SK-N-SH (cell line): ENCODE results near the gene OR2W3. TPM values are rescaled to one million over a fixed set of nuclear protein-coding genes. Genes with fewer than 3 reads are reported as not detected.

Source experiments
- CTCF ChIA-PET: fragments of 300-600, 350-600 bp; formaldehyde crosslinking; extraction: SDS; loops from one replicate; lab custom pipeline; 2021; lab: Yijun Ruan, JAX
- POLR2A ChIA-PET: fragments of 350-600 bp; sonication (Branson Sonifier 250); formaldehyde crosslinking; extraction: SDS; loops from one replicate; lab custom pipeline; 2020; ENCODE audit warnings: antibody characterized with exemption, inconsistent platforms; lab: Yijun Ruan, JAX
- DNase-seq: peaks from one replicate; pipeline ENCODE4 v3.0.0; 2012
- H2AFZ ChIP-seq: fragments of 200-600 bp; sonication (generic); 2 replicates; pipeline ENCODE4 v1.8.1; 2016; ENCODE audit warnings: antibody characterized with exemption, mild to moderate bottlenecking, low read depth
- H3F3A ChIP-seq: fragments of 200-600 bp; sonication (generic); replicated peaks from 2 replicates; pipeline ENCODE3; 2016; ENCODE audit warnings: antibody characterized with exemption, mild to moderate bottlenecking; ENCODE audit not compliant: insufficient read depth
- H3K27ac ChIP-seq, 2 experiments: fragments of 200-500 bp in 1 of 2; fragments of 200-600 bp in 1 of 2; sonication (Bioruptor generic) in 1 of 2; sonication (generic), shearing (Covaris generic) in 1 of 2; 2 replicates each; pipeline versions ENCODE4 v1.5.1 to v1.6.1; 2014 to 2016; ENCODE audit warnings: low read depth in 2 of 2, inconsistent platforms in 1 of 2, low read length in 1 of 2, mild to moderate bottlenecking in 1 of 2, mixed read lengths in 1 of 2
- H3K27me3 ChIP-seq: fragments of 200-600 bp; sonication (generic), shearing (Covaris generic); 2 replicates; pipeline ENCODE4 v1.6.1; 2016; ENCODE audit warnings: mixed run types; ENCODE audit not compliant: insufficient read depth
- H3K36me3 ChIP-seq, 2 experiments: fragments of 200-500 bp in 1 of 2; fragments of 200-600 bp in 1 of 2; sonication (Bioruptor generic) in 1 of 2; sonication (generic) in 1 of 2; replicated peaks in 1 of 2; 2 replicates each; pipeline versions ENCODE3 to v1.5.1; 2014 to 2016; ENCODE audit warnings: low read length in 1 of 2, mild to moderate bottlenecking in 1 of 2; ENCODE audit not compliant: insufficient read depth in 2 of 2, control insufficient read depth in 1 of 2
- H3K4me1 ChIP-seq, 2 experiments: fragments of 200-500 bp in 1 of 2; fragments of 200-600 bp in 1 of 2; sonication (Bioruptor generic) in 1 of 2; sonication (generic), shearing (Covaris generic) in 1 of 2; 2 replicates each; pipeline versions ENCODE4 v1.5.1 to v1.6.1; 2014 to 2016; ENCODE audit warnings: low read depth in 1 of 2, low read length in 1 of 2, mixed run types in 1 of 2; ENCODE audit not compliant: insufficient read depth in 2 of 2, control insufficient read depth in 1 of 2
- H3K4me2 ChIP-seq: fragments of 200-600 bp; sonication (generic), shearing (Covaris generic); 2 replicates; pipeline ENCODE4 v1.6.1; 2017; ENCODE audit warnings: mixed run types
- H3K4me3 ChIP-seq, 2 experiments: fragments of 200-500 bp in 1 of 2; fragments of 200-600 bp in 1 of 2; sonication (Bioruptor generic) in 1 of 2; sonication (generic), shearing (Covaris generic) in 1 of 2; 2 replicates each; pipeline versions ENCODE4 v1.5.1 to v1.8.1; 2014 to 2016; ENCODE audit warnings: low read depth in 2 of 2, inconsistent platforms in 1 of 2, low read length in 1 of 2, mild to moderate bottlenecking in 1 of 2, mixed read lengths in 1 of 2, moderate library complexity in 1 of 2
- H3K79me2 ChIP-seq: fragments of 200-600 bp; sonication (generic); 2 replicates; pipeline ENCODE4 v1.8.1; 2017; ENCODE audit warnings: mild to moderate bottlenecking; ENCODE audit not compliant: insufficient read depth
- H3K9ac ChIP-seq: fragments of 200-600 bp; sonication (generic); 2 replicates; pipeline ENCODE4 v1.6.1; 2017; ENCODE audit warnings: mixed run types
- H3K9me2 ChIP-seq: fragments of 200-600 bp; sonication (generic); 2 replicates; pipeline ENCODE4 v1.6.1; 2017; ENCODE audit warnings: mixed run types
- H3K9me3 ChIP-seq: fragments of 200-600 bp; sonication (generic); 2 replicates; pipeline ENCODE4 v1.6.1; 2017; ENCODE audit warnings: mixed run types, mild to moderate bottlenecking, moderate library complexity
- H4K20me1 ChIP-seq: fragments of 200-600 bp; sonication (generic); 2 replicates; pipeline ENCODE4 v1.6.1; 2017; ENCODE audit warnings: mild to moderate bottlenecking, mixed run types; ENCODE audit not compliant: insufficient read depth
- CTCF ChIP-seq: fragments of 200-600 bp; sonication (generic); IDR thresholded peaks from 2 replicates; pipeline ENCODE4 v1.6.1; 2017; ENCODE audit warnings: antibody characterized with exemption, mild to moderate bottlenecking, moderate library complexity
- EZH2phosphoT487 ChIP-seq: fragments of 200-600 bp; sonication (generic); IDR thresholded peaks from 2 replicates; pipeline ENCODE4 v1.6.1; 2017; ENCODE audit warnings: low read depth, mixed run types, mild to moderate bottlenecking, antibody characterized with exemption, moderate library complexity, borderline replicate concordance
- FOXM1 ChIP-seq: IDR thresholded peaks from 2 replicates; pipeline ENCODE4 v1.4.0; 2012; ENCODE audit warnings: low read depth, mild to moderate bottlenecking
- GATA2 ChIP-seq: sonication (generic); formaldehyde crosslinking; IDR thresholded peaks from 2 replicates; pipeline ENCODE4 v1.5.0; 2020; ENCODE audit warnings: mild to moderate bottlenecking, missing genetic modification reagents
- IRF3 ChIP-seq: fragments of 150-350 bp; IDR thresholded peaks from 2 replicates; pipeline ENCODE4 v1.6.1; 2016; ENCODE audit warnings: mild to moderate bottlenecking, low read depth, low read length
- JUND ChIP-seq: IDR thresholded peaks from 2 replicates; pipeline ENCODE4 v1.4.0; 2012
- MAX ChIP-seq: IDR thresholded peaks from 2 replicates; pipeline ENCODE4 v1.4.0; 2012; ENCODE audit warnings: low read depth
- MEF2A ChIP-seq: IDR thresholded peaks from 2 replicates; pipeline ENCODE4 v1.4.0; 2012; ENCODE audit warnings: low read depth, borderline replicate concordance
- POLR2AphosphoS5 ChIP-seq: IDR thresholded peaks from 2 replicates; pipeline ENCODE4 v1.6.1; 2012; ENCODE audit warnings: low read depth, low read length
- SMC3 ChIP-seq: IDR thresholded peaks from 2 replicates; pipeline ENCODE4 v1.6.1; 2012; ENCODE audit warnings: low read depth, low read length, improper control_type of control experiment
- TAF1 ChIP-seq: IDR thresholded peaks from 2 replicates; pipeline ENCODE4 v1.6.1; 2012; ENCODE audit warnings: low read depth, mild to moderate bottlenecking, low read length, moderate library complexity, borderline replicate concordance
- TCF12 ChIP-seq: IDR thresholded peaks from 2 replicates; pipeline ENCODE4 v1.4.0; 2012
- USF2 ChIP-seq: fragments of 150-350 bp; IDR thresholded peaks from 2 replicates; pipeline ENCODE4 v1.6.1; 2017; ENCODE audit warnings: antibody characterized with exemption, low read length, low read depth, borderline replicate concordance
- WGBS: methylation state at CpG from one replicate; pipeline ENCODE4 v1.1.6; 2017; ENCODE audit warnings: low lambda C conversion rate; 5-methylcytosine and 5-hydroxymethylcytosine counted together
- polyA plus RNA-seq, 3 experiments: library from polyadenylated mRNA; depleted of rRNA; stranded (reverse); fragments of >200 nt; gene quantifications; 2 replicates each; pipeline ENCODE4 v1.2.3, GENCODE V29; 2012

OR2W3 gene
- polyA plus RNA-seq, 1 of the 3 experiments (the other 2 are of a cell fraction): not detected

- no peak for DNase-seq
- TF ChIP-seq MAX (no peak), MEF2A (no peak)
- TF ChIP-seq, all 33 proteins: peak for 0
- no peak overlapping the region for H3K9ac ChIP-seq
- H3K36me3 ChIP-seq: no peaks in the 10 kb centered on the region
- no peak overlapping the region for H3K27ac ChIP-seq
- ChIA-PET POLR2A (no interaction called here), CTCF (no interaction called here)
- 16% methylated on average over 8 of the region's 14 CpGs for WGBS
- H4K20me1 ChIP-seq: no peaks in the 10 kb centered on the region
- no peaks in the 10 kb centered on the region for H3K4me1 ChIP-seq
- H3K27me3 ChIP-seq: no peaks in the 10 kb centered on the region; the same call in 1 of the 2 replicates
- H3K4me3 ChIP-seq: no peak overlapping the region
- no peaks in the 10 kb centered on the region for H3K9me2 ChIP-seq
- no peak overlapping the region for H3K4me2 ChIP-seq
- H3K9me3 ChIP-seq: no peaks in the 10 kb centered on the region
- no peaks in the 10 kb centered on the region for H3K79me2 ChIP-seq
- H2AFZ ChIP-seq: no peak overlapping the region
- no peaks in the 10 kb centered on the region for H3F3A ChIP-seq
Observed at GRCh38 chr1:247895976-247896375, 589 bp downstream of the OR2W3 start.

GRCh38 chr1:247904122-247904521 lies 8.7 kb downstream of the OR2W3 start:
- Histone ChIP-seq H3K4me3 (peak overlapping the region in 1 of 2 experiments; percentile 32; a peak in 1 of 4 replicates), H3F3A (peaks cover 8% of the 10 kb centered on the region), H3K27me3 (no peaks in the 10 kb centered on the region), H3K79me2 (no peaks in the 10 kb centered on the region), H3K4me1 (no peaks in the 10 kb centered on the region), H3K4me2 (peak overlapping the region; percentile 69), H2AFZ (no peak overlapping the region), H3K9me2 (no peaks in the 10 kb centered on the region), H3K27ac (no peak overlapping the region), H3K9me3 (no peaks in the 10 kb centered on the region), H3K9ac (no peak overlapping the region), H4K20me1 (no peaks in the 10 kb centered on the region), H3K36me3 (no peaks in the 10 kb centered on the region)
- CTCF ChIA-PET: no interaction called here
- TF ChIP-seq CTCF: no peak
- no peak for TF ChIP-seq USF2
- WGBS: 7% methylated on average over 6 of the region's 6 CpGs
- POLR2A ChIA-PET: no interaction called here
- DNase-seq: no peak

GRCh38 chr1:247905181-247905580 lies 9.8 kb downstream of the OR2W3 start:
- Histone ChIP-seq H3K27ac (no peak overlapping the region), H3K4me1 (no peaks in the 10 kb centered on the region), H3K4me3 (no peak overlapping the region), H4K20me1 (no peaks in the 10 kb centered on the region), H3F3A (peaks cover 8% of the 10 kb centered on the region), H3K36me3 (no peaks in the 10 kb centered on the region), H3K9ac (no peak overlapping the region), H3K9me2 (no peaks in the 10 kb centered on the region), H3K79me2 (no peaks in the 10 kb centered on the region), H2AFZ (no peak overlapping the region; the same call in 1 of the 2 replicates), H3K4me2 (peak overlapping the region; percentile 27; the same call in 1 of the 2 replicates), H3K27me3 (no peaks in the 10 kb centered on the region), H3K9me3 (no peaks in the 10 kb centered on the region)
- TF ChIP-seq TCF12 (no peak), JUND (no peak), IRF3 (no peak), FOXM1 (no peak), EZH2phosphoT487 (no peak), POLR2AphosphoS5 (no peak), SMC3 (no peak), GATA2 (CRISPR knock-in tag) (no peak), TAF1 (no peak)
- POLR2A ChIA-PET: no interaction called here
- WGBS: 27% methylated on average over 13 of the region's 13 CpGs
- CTCF ChIA-PET: no interaction called here
- no peak for DNase-seq
